A549 (cell line): ENCODE data around the gene TMEM44.

Experiments used
- EHMT2 ChIP-seq: fragments of 200-600 bp; sonication (generic); IDR thresholded peaks from 2 replicates; pipeline ENCODE4 v1.6.1; 2016; ENCODE audit warnings: antibody characterized with exemption, low read depth, mild to moderate bottlenecking, moderate library complexity
- EP300 ChIP-seq, 2 experiments: fragments of >200 bp; sonication (Bioruptor Twin); formaldehyde crosslinking; IDR thresholded peaks; 2 replicates in 1 of 2; 3 replicates in 1 of 2; pipeline ENCODE4 v1.6.1; 2016 to 2017
- FOXS1 ChIP-seq: fragments of 250-450 bp; sonication (Bioruptor Pico); IDR thresholded peaks from 2 replicates; pipeline ENCODE4 v1.5.0; 2020; ENCODE audit warnings: mild to moderate bottlenecking, moderate library complexity
- MAZ ChIP-seq: fragments of 150-350 bp; IDR thresholded peaks from 2 replicates; pipeline ENCODE4 v1.6.1; 2014; ENCODE audit warnings: antibody characterized with exemption, low read depth, low read length, borderline replicate concordance
- MYC ChIP-seq: IDR thresholded peaks from 2 replicates; pipeline ENCODE4 v1.6.1; 2012; ENCODE audit warnings: mild to moderate bottlenecking, inconsistent platforms, low read length, improper control_type of control experiment, borderline replicate concordance
- POLR2A ChIP-seq: IDR thresholded peaks from 2 replicates; pipeline ENCODE4 v1.6.1; 2012; ENCODE audit warnings: mild to moderate bottlenecking, low read length
- POLR2AphosphoS2 ChIP-seq: conservative IDR thresholded peaks from 2 replicates; pipeline ENCODE4 v1.6.1; 2012; ENCODE audit warnings: low read length, improper control_type of control experiment, inconsistent platforms
- RAD21 ChIP-seq, 2 experiments: fragments of >200 bp in 1 of 2; sonication (Bioruptor Twin) in 1 of 2; formaldehyde crosslinking in 1 of 2; IDR thresholded peaks in 1 of 2; conservative IDR thresholded peaks in 1 of 2; 2 replicates in 1 of 2; 3 replicates in 1 of 2; pipeline ENCODE4 v1.6.1; 2012 to 2018; ENCODE audit warnings: inconsistent platforms in 1 of 2
- RCOR1 ChIP-seq: fragments of 150-350 bp; IDR thresholded peaks from 2 replicates; pipeline ENCODE4 v1.6.1; 2014; ENCODE audit warnings: antibody characterized with exemption, low read length, low read depth
- TP53 ChIP-seq: fragments of 250-450 bp; sonication (Bioruptor Pico); IDR thresholded peaks from 2 replicates; pipeline ENCODE4 v1.5.0; 2021; ENCODE audit warnings: mild to moderate bottlenecking, moderate library complexity
- TF ChIP-seq, protein P1 (sequence below): fragments of >200 bp; sonication (Bioruptor Twin); formaldehyde crosslinking; IDR thresholded peaks from 3 replicates; pipeline ENCODE4 v1.5.1; 2016
- TF ChIP-seq, protein P2 (sequence below): IDR thresholded peaks from 2 replicates; pipeline ENCODE4 v1.6.1; 2012
- TF ChIP-seq, protein P3 (sequence below): fragments of 200-600 bp; sonication (generic); IDR thresholded peaks from 2 replicates; pipeline ENCODE4 v1.6.1; 2016; ENCODE audit warnings: antibody characterized with exemption, mild to moderate bottlenecking, moderate library complexity

DNA sequence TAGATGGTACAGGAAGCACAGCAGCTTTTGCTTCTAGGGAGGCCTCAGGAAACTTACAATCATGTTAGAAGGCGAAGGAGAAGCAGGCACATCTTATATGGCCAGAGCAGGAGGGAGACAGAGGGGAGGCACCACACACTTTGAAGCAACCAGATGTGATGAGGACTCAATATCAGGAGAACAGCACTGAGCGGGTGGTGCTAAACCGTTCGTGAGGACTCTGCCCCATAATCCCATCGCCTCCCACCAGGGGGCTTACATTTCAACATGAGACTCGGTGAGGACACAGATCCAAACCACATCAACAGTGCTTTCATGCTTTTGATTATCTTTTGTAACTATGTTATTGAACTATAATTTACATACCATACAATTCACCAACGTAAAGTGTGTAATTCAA lies 7.6 kb upstream of the TMEM44 start:
- TF ChIP-seq, protein P1, sequence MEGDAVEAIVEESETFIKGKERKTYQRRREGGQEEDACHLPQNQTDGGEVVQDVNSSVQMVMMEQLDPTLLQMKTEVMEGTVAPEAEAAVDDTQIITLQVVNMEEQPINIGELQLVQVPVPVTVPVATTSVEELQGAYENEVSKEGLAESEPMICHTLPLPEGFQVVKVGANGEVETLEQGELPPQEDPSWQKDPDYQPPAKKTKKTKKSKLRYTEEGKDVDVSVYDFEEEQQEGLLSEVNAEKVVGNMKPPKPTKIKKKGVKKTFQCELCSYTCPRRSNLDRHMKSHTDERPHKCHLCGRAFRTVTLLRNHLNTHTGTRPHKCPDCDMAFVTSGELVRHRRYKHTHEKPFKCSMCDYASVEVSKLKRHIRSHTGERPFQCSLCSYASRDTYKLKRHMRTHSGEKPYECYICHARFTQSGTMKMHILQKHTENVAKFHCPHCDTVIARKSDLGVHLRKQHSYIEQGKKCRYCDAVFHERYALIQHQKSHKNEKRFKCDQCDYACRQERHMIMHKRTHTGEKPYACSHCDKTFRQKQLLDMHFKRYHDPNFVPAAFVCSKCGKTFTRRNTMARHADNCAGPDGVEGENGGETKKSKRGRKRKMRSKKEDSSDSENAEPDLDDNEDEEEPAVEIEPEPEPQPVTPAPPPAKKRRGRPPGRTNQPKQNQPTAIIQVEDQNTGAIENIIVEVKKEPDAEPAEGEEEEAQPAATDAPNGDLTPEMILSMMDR = no peak
- no peak for TF ChIP-seq POLR2A
- TF ChIP-seq POLR2AphosphoS2 = no peak
- TF ChIP-seq FOXS1 (CRISPR knock-in tag) = no peak
- no peak for TF ChIP-seq RCOR1
- no peak for TF ChIP-seq MYC
- no peak for TF ChIP-seq EP300 (IDR thresholded peaks at IDR 0.05)
- TF ChIP-seq, protein P2, sequence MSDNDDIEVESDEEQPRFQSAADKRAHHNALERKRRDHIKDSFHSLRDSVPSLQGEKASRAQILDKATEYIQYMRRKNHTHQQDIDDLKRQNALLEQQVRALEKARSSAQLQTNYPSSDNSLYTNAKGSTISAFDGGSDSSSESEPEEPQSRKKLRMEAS = no peak
- TF ChIP-seq MAZ = no peak
- TF ChIP-seq, protein P3, sequence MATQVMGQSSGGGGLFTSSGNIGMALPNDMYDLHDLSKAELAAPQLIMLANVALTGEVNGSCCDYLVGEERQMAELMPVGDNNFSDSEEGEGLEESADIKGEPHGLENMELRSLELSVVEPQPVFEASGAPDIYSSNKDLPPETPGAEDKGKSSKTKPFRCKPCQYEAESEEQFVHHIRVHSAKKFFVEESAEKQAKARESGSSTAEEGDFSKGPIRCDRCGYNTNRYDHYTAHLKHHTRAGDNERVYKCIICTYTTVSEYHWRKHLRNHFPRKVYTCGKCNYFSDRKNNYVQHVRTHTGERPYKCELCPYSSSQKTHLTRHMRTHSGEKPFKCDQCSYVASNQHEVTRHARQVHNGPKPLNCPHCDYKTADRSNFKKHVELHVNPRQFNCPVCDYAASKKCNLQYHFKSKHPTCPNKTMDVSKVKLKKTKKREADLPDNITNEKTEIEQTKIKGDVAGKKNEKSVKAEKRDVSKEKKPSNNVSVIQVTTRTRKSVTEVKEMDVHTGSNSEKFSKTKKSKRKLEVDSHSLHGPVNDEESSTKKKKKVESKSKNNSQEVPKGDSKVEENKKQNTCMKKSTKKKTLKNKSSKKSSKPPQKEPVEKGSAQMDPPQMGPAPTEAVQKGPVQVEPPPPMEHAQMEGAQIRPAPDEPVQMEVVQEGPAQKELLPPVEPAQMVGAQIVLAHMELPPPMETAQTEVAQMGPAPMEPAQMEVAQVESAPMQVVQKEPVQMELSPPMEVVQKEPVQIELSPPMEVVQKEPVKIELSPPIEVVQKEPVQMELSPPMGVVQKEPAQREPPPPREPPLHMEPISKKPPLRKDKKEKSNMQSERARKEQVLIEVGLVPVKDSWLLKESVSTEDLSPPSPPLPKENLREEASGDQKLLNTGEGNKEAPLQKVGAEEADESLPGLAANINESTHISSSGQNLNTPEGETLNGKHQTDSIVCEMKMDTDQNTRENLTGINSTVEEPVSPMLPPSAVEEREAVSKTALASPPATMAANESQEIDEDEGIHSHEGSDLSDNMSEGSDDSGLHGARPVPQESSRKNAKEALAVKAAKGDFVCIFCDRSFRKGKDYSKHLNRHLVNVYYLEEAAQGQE = no peak
- no peak for TF ChIP-seq EHMT2
- no peak for TF ChIP-seq TP53 (CRISPR knock-in tag)
- no peak for TF ChIP-seq RAD21 (conservative IDR thresholded peaks at IDR 0.05 in 1 of 2, IDR thresholded peaks at IDR 0.05 in 1 of 2)
